NOMO-1 treated with DMSO at 0.1 percent for 48 hours (cell line): ENCODE measurements around the gene PPP1R7.

Experiments
- DNase-seq: peaks from one replicate; lab custom pipeline; 2025; ENCODE audit not compliant: unreplicated experiment; lab: John Stamatoyannopoulos, UW

Gene PPP1R7

GRCh38 chr2:241118737-241119505 is 31.3 kb upstream of the PPP1R7 start:
- DNase-seq, result no peak

GRCh38 chr2:241120440-241120839 is 29.8 kb upstream of the PPP1R7 start:
- no peak for DNase-seq

GRCh38 chr2:241121008-241121407 is 29.3 kb upstream of the PPP1R7 start:
- DNase-seq, result no peak

- DNase-seq, result no peak
These were observed 27.8 kb upstream of the PPP1R7 start for GRCh38 chr2:241122376-241123002.

GRCh38 chr2:241123816-241124536 is 26.3 kb upstream of the PPP1R7 start:
- no peak for DNase-seq

GRCh38 chr2:241125626-241126025 is 24.6 kb upstream of the PPP1R7 start:
- no peak for DNase-seq

- DNase-seq, result no peak
These were observed 24.1 kb upstream of the PPP1R7 start for GRCh38 chr2:241126201-241126611.

GRCh38 chr2:241126771-241127202 is 23.5 kb upstream of the PPP1R7 start:
- no peak for DNase-seq

GRCh38 chr2:241128266-241128665 is 22.0 kb upstream of the PPP1R7 start:
- DNase-seq, result no peak

- DNase-seq, result no peak
These were observed 21.0 kb upstream of the PPP1R7 start for GRCh38 chr2:241129086-241129871.

- DNase-seq, result no peak
These were observed 20.0 kb upstream of the PPP1R7 start for GRCh38 chr2:241130316-241130715.

- no peak for DNase-seq
These were observed 18.7 kb upstream of the PPP1R7 start for GRCh38 chr2:241131531-241131930.

- DNase-seq, result no peak
These were observed 17.5 kb upstream of the PPP1R7 start for GRCh38 chr2:241132538-241133435.

- DNase-seq, result no peak
These were observed 16.8 kb upstream of the PPP1R7 start for GRCh38 chr2:241133436-241133820.

GRCh38 chr2:241134711-241135110 is 15.6 kb upstream of the PPP1R7 start:
- DNase-seq, result no peak

GRCh38 chr2:241135737-241136136 is 14.5 kb upstream of the PPP1R7 start:
- DNase-seq, result no peak

GRCh38 chr2:241136191-241136590 is 14.1 kb upstream of the PPP1R7 start:
- no peak for DNase-seq

- no peak for DNase-seq
These were observed 13.5 kb upstream of the PPP1R7 start for GRCh38 chr2:241136661-241137260.

- DNase-seq, result no peak
These were observed 12.7 kb upstream of the PPP1R7 start for GRCh38 chr2:241137276-241138190.
